Sigmoid colon (tissue), 4 donors: ENCODE measurements around the gene TPCN2.

ENCODE experiments used
- CTCF ChIP-seq, 4 experiments: fragments of 450-650 bp in 3 of 4; fragments of 200-600 bp in 1 of 4; IDR thresholded peaks; one replicate each; pipeline ENCODE4 v1.5.1; 2016 to 2019; ENCODE audit warnings: antibody characterized with exemption in 4 of 4, mild to moderate bottlenecking in 3 of 4, moderate library complexity in 2 of 4
- POLR2A ChIP-seq, 2 donors: fragments of 450-650 bp; IDR thresholded peaks; one replicate each; pipeline ENCODE4 v1.6.1; 2016; ENCODE audit warnings: antibody characterized with exemption in 2 of 2, mild to moderate bottlenecking in 2 of 2, moderate library complexity in 2 of 2
- POLR2AphosphoS5 ChIP-seq, 4 donors: sonication (generic); formaldehyde crosslinking; IDR thresholded peaks; one replicate each; pipeline ENCODE4 v1.6.1; 2017; ENCODE audit warnings: antibody characterized with exemption in 4 of 4

DNA sequence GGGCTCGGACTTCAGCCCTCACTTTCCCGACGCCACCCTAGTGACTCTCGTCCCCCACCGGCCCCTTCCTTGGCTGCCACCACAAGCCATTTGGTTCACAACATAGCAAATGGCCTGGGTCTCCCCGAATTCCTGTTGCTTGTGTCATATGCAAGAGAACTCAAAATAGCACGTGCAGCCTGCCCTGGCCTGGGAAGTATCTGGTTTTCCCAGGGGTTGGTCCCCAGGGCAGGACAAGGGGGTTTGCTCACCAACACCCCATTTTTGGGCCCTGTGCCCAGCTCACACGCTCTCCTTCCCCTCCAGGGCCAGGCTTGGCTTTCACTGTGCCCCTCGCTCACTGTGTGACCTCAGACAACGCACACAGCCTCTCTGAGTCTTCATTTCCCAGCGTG lies 12.8 kb upstream of the TPCN2 start:
- TF ChIP-seq CTCF (IDR thresholded peaks at IDR 0.05) (no peak), POLR2A (IDR thresholded peaks at IDR 0.05) (no peak), POLR2AphosphoS5 (IDR thresholded peaks at IDR 0.05) (peak; percentile 13 to 60 (median 26))
